Parathyroid adenoma (tissue), 2 donors: ENCODE results near the gene EEPD1.
"Not testable (repeated sequence)": the region's sequence is repeated elsewhere in the genome, so short reads cannot be mapped to it uniquely, and the experiment has no call there.

Experiments used
- H2AFZ ChIP-seq: fragments of 300-600 bp; sonication (generic); one replicate; pipeline ENCODE4 v1.7.0; 2017; ENCODE audit warnings: antibody characterized with exemption, mild to moderate bottlenecking
- H3K27ac ChIP-seq: fragments of 300-600 bp; sonication (generic); one replicate; pipeline ENCODE4 v1.7.0; 2017
- H3K27me3 ChIP-seq: fragments of 300-600 bp; sonication (generic); one replicate; pipeline ENCODE4 v1.7.0; 2017; ENCODE audit warnings: low read length; ENCODE audit not compliant: control insufficient read depth, insufficient read depth
- H3K36me3 ChIP-seq: fragments of 300-600 bp; sonication (generic); one replicate; pipeline ENCODE4 v1.7.0; 2017; ENCODE audit warnings: low read length; ENCODE audit not compliant: control insufficient read depth, insufficient read depth
- H3K4me1 ChIP-seq: fragments of 300-600 bp; sonication (generic); one replicate; pipeline ENCODE4 v1.7.0; 2017; ENCODE audit warnings: control low read depth
- H3K4me2 ChIP-seq: fragments of 300-600 bp; sonication (generic); one replicate; pipeline ENCODE4 v1.7.0; 2017; ENCODE audit warnings: low read length
- H3K4me3 ChIP-seq: fragments of 300-600 bp; sonication (generic); one replicate; pipeline ENCODE4 v1.7.0; 2017; ENCODE audit warnings: low read depth, low read length
- H3K79me2 ChIP-seq: fragments of 300-600 bp; sonication (generic); one replicate; pipeline ENCODE4 v1.7.0; 2017; ENCODE audit warnings: control low read depth
- H3K9ac ChIP-seq: fragments of 300-600 bp; sonication (generic); one replicate; pipeline ENCODE4 v1.7.0; 2017; ENCODE audit warnings: mild to moderate bottlenecking
- H3K9me3 ChIP-seq: fragments of 300-600 bp; sonication (generic); one replicate; pipeline ENCODE4 v1.7.0; 2017; ENCODE audit warnings: low read length; ENCODE audit not compliant: control insufficient read depth
- CTCF ChIP-seq: fragments of 300-600 bp; sonication (generic); IDR thresholded peaks from one replicate; pipeline ENCODE4 v1.7.0; 2017; ENCODE audit warnings: antibody characterized with exemption, mild to moderate bottlenecking
- donor health status: primary hyperparathyroidism.

Gene EEPD1

GRCh38 chr7:36119005-36119706 lies 33.9 kb upstream of the EEPD1 start:
- Histone ChIP-seq H3K27ac (no peak overlapping the region), H2AFZ (no peak overlapping the region), H3K9me3 (no peaks in the 10 kb centered on the region), H3K36me3 (no peaks in the 10 kb centered on the region), H3K79me2 (no peaks in the 10 kb centered on the region), H3K4me1 (no peaks in the 10 kb centered on the region), H3K27me3 (no peaks in the 10 kb centered on the region), H3K9ac (no peak overlapping the region), H3K4me3 (no peak overlapping the region), H3K4me2 (no peak overlapping the region)
- TF ChIP-seq CTCF = no peak

- not testable (repeated sequence) for H3K79me2 ChIP-seq, H3K4me1 ChIP-seq, H3K27ac ChIP-seq, H3K4me2 ChIP-seq, H3K36me3 ChIP-seq, H3K9me3 ChIP-seq, H3K27me3 ChIP-seq, H3K4me3 ChIP-seq, H2AFZ ChIP-seq, H3K9ac ChIP-seq
Measured at GRCh38 chr7:36119983-36120646, 32.9 kb upstream of the EEPD1 start.

- not testable (repeated sequence) for H3K9ac ChIP-seq, H3K27me3 ChIP-seq, H3K4me1 ChIP-seq, H3K36me3 ChIP-seq, H3K4me3 ChIP-seq, H2AFZ ChIP-seq, H3K27ac ChIP-seq, H3K79me2 ChIP-seq, H3K4me2 ChIP-seq, H3K9me3 ChIP-seq
Measured at GRCh38 chr7:36125630-36126029, 27.4 kb upstream of the EEPD1 start.

GRCh38 chr7:36127075-36127740 lies 25.8 kb upstream of the EEPD1 start:
- Histone ChIP-seq H3K27me3 (no peaks in the 10 kb centered on the region), H3K27ac (no peak overlapping the region), H3K9me3 (no peaks in the 10 kb centered on the region), H3K79me2 (no peaks in the 10 kb centered on the region), H3K9ac (no peak overlapping the region), H3K36me3 (no peaks in the 10 kb centered on the region), H3K4me2 (no peak overlapping the region), H3K4me3 (no peak overlapping the region), H3K4me1 (no peaks in the 10 kb centered on the region), H2AFZ (no peak overlapping the region)
- TF ChIP-seq CTCF = no peak

- Histone ChIP-seq H3K9me3 (no peaks in the 10 kb centered on the region), H3K4me2 (no peak overlapping the region), H3K79me2 (no peaks in the 10 kb centered on the region), H3K27ac (no peak overlapping the region), H3K4me3 (no peak overlapping the region), H2AFZ (no peak overlapping the region), H3K9ac (no peak overlapping the region), H3K4me1 (no peaks in the 10 kb centered on the region), H3K27me3 (no peaks in the 10 kb centered on the region), H3K36me3 (no peaks in the 10 kb centered on the region)
- peak; percentile 60 for TF ChIP-seq CTCF
Measured at GRCh38 chr7:36128448-36129047, 24.5 kb upstream of the EEPD1 start.
